Heart right ventricle (tissue), 16 donors: ENCODE measurements around the gene CLC. TPM values are rescaled to one million over a fixed set of nuclear protein-coding genes. Genes with fewer than 3 reads are reported as not detected.

Experiments
- ATAC-seq, 8 donors: fragments of 200-7000 bp; cut with Tn5 transposase; one replicate each; pipeline ENCODE4 v1.9.1; 2020; ENCODE audit warnings: mild to moderate bottlenecking in 8 of 8, moderate library complexity in 8 of 8, moderate number of reproducible peaks in 1 of 8
- DNase-seq, 2 donors: peaks; one replicate each; pipeline ENCODE4 v3.0.0-alpha.2; 2020
- H3K27ac ChIP-seq, 10 donors: fragments of 200-600 bp; sonication (generic) in 2 of 10; one replicate each; pipeline versions ENCODE4 v1.5.0 to v1.8.0; 2020 to 2022; ENCODE audit warnings: mild to moderate bottlenecking in 3 of 10
- H3K27me3 ChIP-seq, 7 donors: fragments of 200-600 bp; one replicate each; pipeline ENCODE4 v1.8.0; 2021 to 2022; ENCODE audit warnings: mild to moderate bottlenecking in 2 of 7
- H3K36me3 ChIP-seq, 9 donors: fragments of 200-600 bp; sonication (generic) in 1 of 9; one replicate each; pipeline versions ENCODE4 v1.5.0 to v1.8.0; 2020 to 2022; ENCODE audit warnings: mild to moderate bottlenecking in 2 of 9
- H3K4me1 ChIP-seq, 9 donors: fragments of 200-600 bp; sonication (generic) in 1 of 9; one replicate each; pipeline versions ENCODE4 v1.5.0 to v1.8.0; 2020 to 2022; ENCODE audit warnings: mild to moderate bottlenecking in 4 of 9
- H3K4me3 ChIP-seq, 10 donors: fragments of 200-600 bp; sonication (generic) in 2 of 10; one replicate each; pipeline versions ENCODE4 v1.5.0 to v1.8.0; 2020 to 2022; ENCODE audit warnings: mild to moderate bottlenecking in 7 of 10, moderate library complexity in 2 of 10
- H3K9me3 ChIP-seq, 11 donors: fragments of 200-600 bp in 10 of 11; sonication (generic) in 2 of 11; one replicate each; pipeline versions ENCODE4 v1.5.0 to v1.8.0; 2013 to 2022; ENCODE audit warnings: mild to moderate bottlenecking in 2 of 11, control low read depth in 1 of 11, moderate library complexity in 1 of 11
- CTCF ChIP-seq, 9 donors: fragments of 200-600 bp; sonication (generic) in 2 of 9; IDR thresholded peaks; one replicate each; pipeline versions ENCODE4 v1.5.0 to v1.8.0; 2021 to 2022; ENCODE audit warnings: antibody characterized with exemption in 9 of 9, mild to moderate bottlenecking in 5 of 9, moderate library complexity in 1 of 9
- WGBS, 2 donors: extraction: QIAGEN DNeasy Blood & Tissue Kit; methylation state at CpG; one replicate each; pipeline ENCODE4 v1.1.7; 2013; ENCODE audit warnings: inconsistent platforms in 1 of 2; 5-methylcytosine and 5-hydroxymethylcytosine counted together
- intact Hi-C, 10 donors: fragments of 100-400 bp; cut with DNase I; formaldehyde crosslinking; loops; one replicate each; pipeline versions ENCODE4 v1.11.1 to v1.14.2; 2022
- polyA plus RNA-seq, 2 donors: library from polyadenylated mRNA; stranded (reverse); fragments of 200-250 nt; gene quantifications; one replicate each; pipeline ENCODE4 v1.2.3, GENCODE V29; 2013
- total RNA-seq, 10 donors: library from RNA; stranded (reverse); fragmentation: NEBNext Ultra II Directional in 3 of 10; extraction: Animal tissue kit (Norgen Biotek cat#: 25700) in 3 of 10; gene quantifications; one replicate each; pipeline versions ENCODE4 v1.2.1 to v1.2.4, GENCODE V29; 2021 to 2023
- donor health status: Arrhythmogenic right ventricular cardiomyopathy.
- donor health status: ischemic (EF 13 %, LVEDD 7.1; RV severe dilation, severe dysfunction).
- donor health status: healthy with polysubstance abuse.
- donor health status: DM: no; HTN: yes; CAD: no.
- donor health status: DM: no; HTN: no; CAD: no.
- donor health status: ischemic (EF 25% LVEDD 6.9; RV normal size, moderate dysfunction).
- donor health status: ischemic (EF 25% LVEDD 5.7; RV mildly dilated, moderate dysfunction).
- donor health status: healthy.
- donor health status: DM: yes; HTN: yes; CAD: no.
- donor health status: Ischemic cardiomyopathy.
- donor health status: ischemic (EF 35%, LVEDD 5.7; RV mildly dilated, moderate dysfunction).
- donor health status: nonischemic (EF 11% LVEDD 7.7; RV severe dilation, severe dysfunction).
- donor health status: DM: yes; HTN: yes; CAD: no.
- donor health status: PGD.
- donor health status: ischemic (EF 29% LVEDD 5.4; RV normal size, mild dysfunction).
- donor health status: nonischemic (EF 23%, LVEDD 6.1; RV moderate dilation, normal function).

Gene CLC
- total and polyA plus RNA-seq, 12 donors, result 0.47 to 8.9 TPM; not detected in 10

- H3K36me3 ChIP-seq, result no peaks in the 10 kb centered on the region
- TF ChIP-seq CTCF (IDR thresholded peaks at IDR 0.05), result no peak
- intact Hi-C loops, result no loop called here
- H3K27ac ChIP-seq, result no peak overlapping the region
- ATAC-seq (no peak), DNase-seq (no peak)
- H3K4me3 ChIP-seq, result no peak overlapping the region
- peaks cover 0 to 4% (median 0%) of the 10 kb centered on the region in 7 donors for H3K27me3 ChIP-seq
- H3K9me3 ChIP-seq, result peaks cover 0 to 16% (median 0%) of the 10 kb centered on the region in 11 donors
- WGBS, 2 donors, result 59 to 62% methylated on average over 3 of the region's 3 CpGs
- no peaks in the 10 kb centered on the region for H3K4me1 ChIP-seq
Measured at GRCh38 chr19:39686739-39687138, 51.1 kb downstream of the CLC start.

GRCh38 chr19:39684267-39684666, 53.6 kb downstream of the CLC start:
- no peak for TF ChIP-seq CTCF (IDR thresholded peaks at IDR 0.05)
- H3K36me3 ChIP-seq, result no peaks in the 10 kb centered on the region

GRCh38 chr19:39681416-39681815, 56.4 kb downstream of the CLC start:
- no peaks in the 10 kb centered on the region for H3K36me3 ChIP-seq
- ATAC-seq, result no peak
- intact Hi-C loops, result no loop called here
- no peak overlapping the region for H3K4me3 ChIP-seq
- no peak overlapping the region for H3K27ac ChIP-seq
- TF ChIP-seq CTCF (IDR thresholded peaks at IDR 0.05), result no peak
- H3K9me3 ChIP-seq, result no peaks in the 10 kb centered on the region
- peaks cover 0 to 29% (median 18%) of the 10 kb centered on the region in 9 donors for H3K4me1 ChIP-seq
- DNase-seq, result no peak
- H3K27me3 ChIP-seq, result peaks cover 0 to 3% (median 0%) of the 10 kb centered on the region in 7 donors
- WGBS, 2 donors, result 89 to 91% methylated on average over 5 of the region's 5 CpGs

More at GRCh38 chr19:39684267-39684666, 53.6 kb downstream of the CLC start:
- Histone ChIP-seq H3K27me3 (peaks cover 0 to 3% (median 0%) of the 10 kb centered on the region in 7 donors), H3K9me3 (peaks cover 0 to 8% (median 0%) of the 10 kb centered on the region in 11 donors), H3K4me3 (no peak overlapping the region), H3K27ac (no peak overlapping the region), H3K4me1 (peaks cover 0 to 10% (median 4%) of the 10 kb centered on the region in 9 donors)
- WGBS, 2 donors, result 71 to 76% methylated on average over 5 of the region's 5 CpGs
- no peak for ATAC-seq
- DNase-seq, result no peak
- intact Hi-C loops, result no loop called here

Other genes starting within 250 kb of the CLC start
- not detected for gene DLL3, start 239.1 kb downstream of the CLC start, total RNA-seq
- gene DLL3, start 239.1 kb downstream of the CLC start, polyA plus RNA-seq, result not detected
- gene SELENOV, start 222.9 kb downstream of the CLC start, total RNA-seq, result not detected
- gene SELENOV, start 222.9 kb downstream of the CLC start, polyA plus RNA-seq, result not detected
- 1 to 10 TPM; 2.2 to 4.7 (median 3.5) TPM for gene EID2B, start 205.2 kb downstream of the CLC start, total RNA-seq
- 1 to 10 TPM; 1.8 to 2.8 TPM for gene EID2B, start 205.2 kb downstream of the CLC start, polyA plus RNA-seq
- gene EID2, start 197.9 kb downstream of the CLC start, total RNA-seq, result 10 to 100 TPM in 7 of 10 donors, 1 to 10 TPM in 3; 9.0 to 15.5 (median 11.4) TPM
- 10 to 100 TPM; 14.7 to 15.9 TPM for gene EID2, start 197.9 kb downstream of the CLC start, polyA plus RNA-seq
- gene LGALS13, start 135.5 kb downstream of the CLC start, total RNA-seq, result not detected
- gene LGALS13, start 135.5 kb downstream of the CLC start, polyA plus RNA-seq, result not detected
- gene LGALS16, start 82.1 kb downstream of the CLC start, total RNA-seq, result not detected
- not detected for gene LGALS16, start 82.1 kb downstream of the CLC start, polyA plus RNA-seq
- gene LGALS14, start 33.5 kb downstream of the CLC start, total RNA-seq, result not detected
- not detected for gene LGALS14, start 33.5 kb downstream of the CLC start, polyA plus RNA-seq
- gene LEUTX, start 40.8 kb upstream of the CLC start, total RNA-seq, result not detected
- gene LEUTX, start 40.8 kb upstream of the CLC start, polyA plus RNA-seq, result not detected
- gene DYRK1B, start 96.1 kb upstream of the CLC start, total RNA-seq, result 10 to 100 TPM; 10.1 to 43.5 (median 37.6) TPM
- 10 to 100 TPM in 1 of 2 donors, 1 to 10 TPM in 1; 7.3 to 17.3 TPM for gene DYRK1B, start 96.1 kb upstream of the CLC start, polyA plus RNA-seq
- gene FBL, start 108.3 kb upstream of the CLC start, total RNA-seq, result 10 to 100 TPM; 52.7 to 95.4 (median 67.4) TPM
- 100 to 1,000 TPM; 102 to 192 TPM for gene FBL, start 108.3 kb upstream of the CLC start, polyA plus RNA-seq
- 10 to 100 TPM in 2 of 10 donors, 1 to 10 TPM in 4, under 1 TPM in 4; 0.30 to 42.3 (median 1.9) TPM for gene FCGBP, start 196.6 kb upstream of the CLC start, total RNA-seq
- 1 to 10 TPM in 1 of 2 donors, under 1 TPM in 1; 0.74 to 1.2 TPM for gene FCGBP, start 196.6 kb upstream of the CLC start, polyA plus RNA-seq
- 10 to 100 TPM; 64.1 to 86.5 (median 78.1) TPM for gene PSMC4, start 233.1 kb upstream of the CLC start, total RNA-seq
- gene PSMC4, start 233.1 kb upstream of the CLC start, polyA plus RNA-seq, result 100 to 1,000 TPM in 1 of 2 donors, 10 to 100 TPM in 1; 81.9 to 111 TPM